PC-3 (cell line): ENCODE data around the gene MRO.

Experiments used
- CTCF ChIP-seq: fragments of 300-600 bp; sonication (generic); conservative IDR thresholded peaks from 2 replicates; pipeline ENCODE4 v1.5.1; 2017; ENCODE audit warnings: antibody characterized with exemption, low read depth, mild to moderate bottlenecking, low read length
- EZH2phosphoT487 ChIP-seq: fragments of 300-600 bp; sonication (generic); IDR thresholded peaks from 2 replicates; pipeline ENCODE4 v1.6.1; 2018; ENCODE audit warnings: mild to moderate bottlenecking, antibody characterized with exemption, low read length, borderline replicate concordance

- TF ChIP-seq CTCF, result no peak
- no peak for TF ChIP-seq EZH2phosphoT487
Observed at GRCh38 chr18:50775207-50775606, 44.6 kb downstream of the MRO start.
